Measurements from ENCODE around the gene U2AF1L4. TPM values are rescaled to one million over a fixed set of nuclear protein-coding genes. Genes with fewer than 3 reads are reported as not detected.

Gene U2AF1L4, protein sequence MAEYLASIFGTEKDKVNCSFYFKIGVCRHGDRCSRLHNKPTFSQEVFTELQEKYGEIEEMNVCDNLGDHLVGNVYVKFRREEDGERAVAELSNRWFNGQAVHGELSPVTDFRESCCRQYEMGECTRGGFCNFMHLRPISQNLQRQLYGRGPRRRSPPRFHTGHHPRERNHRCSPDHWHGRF
- 4.0 and 6.4 TPM in 2 replicates for total RNA-seq

DNA sequence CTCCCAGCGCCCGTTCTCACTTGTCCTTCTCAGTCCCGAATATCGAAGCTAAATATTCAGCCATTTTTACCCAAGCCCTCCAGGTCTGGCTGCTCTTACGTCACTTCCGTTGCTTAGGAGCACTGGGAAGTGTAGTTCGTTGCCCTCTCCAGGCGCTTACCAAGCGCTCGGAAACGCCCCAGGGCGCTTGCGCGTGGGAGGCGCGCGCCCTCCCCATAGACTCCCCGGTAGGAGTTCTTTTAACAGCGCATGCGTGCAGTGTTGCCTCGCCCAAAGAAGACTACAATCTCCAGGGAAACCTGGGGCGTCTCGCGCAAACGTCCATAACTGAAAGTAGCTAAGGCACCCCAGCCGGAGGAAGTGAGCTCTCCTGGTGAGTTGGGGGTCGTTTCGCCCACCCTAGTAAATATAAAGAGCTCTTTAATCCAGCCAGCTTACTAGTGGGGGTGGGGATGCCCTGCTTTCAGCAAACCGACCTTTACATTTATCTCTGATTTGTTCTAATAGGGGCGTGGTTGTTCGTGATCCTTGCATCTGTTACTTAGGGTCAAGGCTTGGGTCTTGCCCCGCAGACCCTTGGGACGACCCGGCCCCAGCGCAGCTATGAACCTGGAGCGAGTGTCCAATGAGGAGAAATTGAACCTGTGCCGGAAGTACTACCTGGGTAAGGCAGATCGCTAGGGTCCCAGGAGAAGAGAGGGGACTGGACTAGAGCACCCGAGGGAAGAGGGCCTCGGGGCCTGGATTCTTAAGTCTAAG is at the start of gene U2AF1L4, which contains the start of gene PSENEN:
Gene U2AF1L4, minus strand, starts transcription at position 91 of the 759 bp plus-strand sequence. Its CDS starts 27 bp downstream, at position 64.
Gene PSENEN, plus strand, starts transcription at position 324 of the 759 bp plus-strand sequence. Its CDS starts 280 bp downstream, at position 604.

DNA sequence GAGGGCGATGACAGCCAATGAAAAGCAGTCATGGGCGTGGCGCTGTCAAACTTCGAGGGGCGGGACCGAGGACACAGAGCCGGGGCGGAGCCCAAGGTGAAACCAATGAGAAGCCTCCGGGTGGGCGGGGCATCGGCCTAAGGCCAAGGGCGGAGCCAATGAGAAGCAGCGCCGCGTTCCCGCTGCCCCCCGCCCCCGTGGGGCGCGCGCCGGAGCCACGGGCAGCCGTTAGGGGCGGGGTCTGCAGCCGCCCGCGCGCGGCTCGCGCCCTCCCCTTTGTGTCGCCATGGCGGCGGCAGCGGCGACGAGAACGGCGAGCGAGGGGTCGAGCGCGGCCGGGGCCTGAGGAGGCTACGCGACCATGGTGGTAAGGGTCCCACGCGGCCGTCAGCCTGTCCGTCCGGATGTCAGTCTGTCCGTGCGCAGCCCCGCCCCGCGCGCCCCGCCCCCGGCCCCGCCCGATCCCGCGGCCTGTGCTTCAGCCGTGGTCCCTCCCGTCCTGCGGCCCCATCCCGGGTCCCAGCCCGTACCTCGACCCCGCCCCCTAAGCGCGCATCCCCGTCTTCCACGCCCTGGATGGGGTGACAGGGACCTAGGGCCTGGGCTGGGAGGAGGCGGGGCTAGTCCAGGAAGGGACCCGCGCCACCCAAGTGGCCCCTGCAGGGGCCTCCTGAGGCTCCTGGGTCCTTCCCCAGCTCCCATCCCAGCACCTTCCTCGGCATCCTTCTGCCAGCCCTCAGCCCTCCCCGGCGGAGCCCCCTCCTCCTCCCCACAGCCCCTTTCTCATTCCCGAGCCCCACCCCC is 30.3 kb upstream of the U2AF1L4 start, which contains the start of gene ARHGAP33:
Gene ARHGAP33, plus strand, starts transcription at position 267 of the 804 bp plus-strand sequence. Its CDS starts 95 bp downstream, at position 362.

DNA sequence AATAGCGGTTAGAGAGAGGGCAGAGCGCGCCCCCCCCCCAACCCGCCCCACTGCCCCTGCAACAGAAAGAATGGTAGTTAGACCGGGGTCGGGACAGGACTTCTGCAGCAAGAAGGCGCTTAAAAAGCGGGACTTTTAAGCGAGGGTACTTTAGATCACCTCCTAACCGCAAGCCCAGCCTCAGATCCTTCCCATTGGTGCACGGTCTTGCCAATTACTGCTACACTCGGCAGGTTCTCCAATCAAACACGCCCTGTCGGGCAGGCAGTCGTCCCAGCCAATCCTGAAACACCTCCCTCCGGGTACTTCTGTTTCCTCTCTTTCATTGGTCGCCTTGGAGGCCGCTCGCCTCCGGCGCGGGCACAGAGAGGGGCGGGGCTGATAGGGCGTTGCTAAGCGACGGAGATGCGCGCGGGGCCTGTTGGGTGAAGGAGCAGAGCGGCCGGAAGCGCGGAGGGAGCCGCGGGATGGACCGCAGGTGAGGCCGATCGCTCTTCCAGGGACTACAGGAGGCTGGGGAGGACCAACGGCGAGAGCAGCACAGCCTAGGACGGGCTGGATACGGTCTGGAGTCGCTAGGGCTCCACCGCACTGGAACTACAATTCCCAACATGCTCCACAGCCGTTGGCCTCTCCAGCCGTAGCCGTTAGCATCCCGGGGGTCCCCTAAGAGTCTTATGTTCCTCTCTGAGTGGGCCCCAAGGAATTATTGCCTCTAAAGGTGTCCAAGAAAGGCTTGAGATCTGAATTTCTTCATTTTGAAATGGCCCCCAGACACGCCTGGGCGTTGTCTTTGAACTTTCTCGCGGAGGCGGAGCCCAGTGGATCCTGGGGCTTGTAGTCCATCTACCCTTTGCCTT is 12.8 kb upstream of the U2AF1L4 start, which contains the start of gene PROSER3:
Gene PROSER3, plus strand, starts transcription at position 428 of the 860 bp plus-strand sequence. Its CDS starts 40 bp downstream, at position 468.

DNA sequence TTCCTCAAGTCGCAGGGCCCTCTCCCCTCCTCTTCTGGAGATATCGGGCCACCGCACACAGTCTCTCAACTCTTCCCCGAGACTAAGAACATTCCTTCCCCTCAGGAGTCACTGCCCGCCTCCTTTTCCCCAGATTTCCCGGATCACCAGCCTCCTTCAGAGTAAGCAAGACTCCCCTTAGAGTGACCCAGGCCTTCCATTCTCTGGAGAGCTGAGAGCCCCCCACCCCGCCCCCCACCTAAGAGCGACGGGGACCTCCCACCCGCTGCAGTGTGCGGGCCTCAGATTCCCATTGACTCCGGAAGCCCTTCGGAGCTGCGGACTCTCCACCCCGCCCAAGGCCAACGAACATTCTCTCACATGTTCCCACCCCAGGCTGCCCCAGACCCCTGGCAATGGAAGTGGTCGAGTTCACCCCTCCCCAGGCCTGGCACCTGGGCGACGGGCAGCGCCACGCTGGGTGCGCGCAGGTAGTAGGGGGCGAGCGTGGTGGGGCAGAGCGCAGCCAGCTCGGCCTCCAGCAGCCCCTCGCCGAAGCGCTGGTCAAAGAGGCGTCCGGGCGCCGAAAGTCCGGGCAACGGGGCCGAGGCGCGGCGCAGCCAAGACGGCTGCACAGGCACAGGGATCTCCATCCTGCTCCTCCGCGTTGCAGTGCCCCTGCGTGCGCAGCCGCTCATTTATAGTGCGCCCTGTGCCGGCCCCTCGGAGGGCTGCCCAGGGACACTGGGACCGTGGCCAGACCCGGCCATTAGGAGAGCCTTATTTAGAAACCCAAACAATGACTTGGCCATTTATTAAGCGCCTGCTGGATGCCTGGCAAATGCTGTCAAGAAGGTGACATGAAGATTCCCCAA is 11.4 kb upstream of the U2AF1L4 start, which contains the start of gene HSPB6:
Gene HSPB6, minus strand, starts transcription at position 653 of the 854 bp plus-strand sequence. Its CDS starts 21 bp downstream, at position 632.

DNA sequence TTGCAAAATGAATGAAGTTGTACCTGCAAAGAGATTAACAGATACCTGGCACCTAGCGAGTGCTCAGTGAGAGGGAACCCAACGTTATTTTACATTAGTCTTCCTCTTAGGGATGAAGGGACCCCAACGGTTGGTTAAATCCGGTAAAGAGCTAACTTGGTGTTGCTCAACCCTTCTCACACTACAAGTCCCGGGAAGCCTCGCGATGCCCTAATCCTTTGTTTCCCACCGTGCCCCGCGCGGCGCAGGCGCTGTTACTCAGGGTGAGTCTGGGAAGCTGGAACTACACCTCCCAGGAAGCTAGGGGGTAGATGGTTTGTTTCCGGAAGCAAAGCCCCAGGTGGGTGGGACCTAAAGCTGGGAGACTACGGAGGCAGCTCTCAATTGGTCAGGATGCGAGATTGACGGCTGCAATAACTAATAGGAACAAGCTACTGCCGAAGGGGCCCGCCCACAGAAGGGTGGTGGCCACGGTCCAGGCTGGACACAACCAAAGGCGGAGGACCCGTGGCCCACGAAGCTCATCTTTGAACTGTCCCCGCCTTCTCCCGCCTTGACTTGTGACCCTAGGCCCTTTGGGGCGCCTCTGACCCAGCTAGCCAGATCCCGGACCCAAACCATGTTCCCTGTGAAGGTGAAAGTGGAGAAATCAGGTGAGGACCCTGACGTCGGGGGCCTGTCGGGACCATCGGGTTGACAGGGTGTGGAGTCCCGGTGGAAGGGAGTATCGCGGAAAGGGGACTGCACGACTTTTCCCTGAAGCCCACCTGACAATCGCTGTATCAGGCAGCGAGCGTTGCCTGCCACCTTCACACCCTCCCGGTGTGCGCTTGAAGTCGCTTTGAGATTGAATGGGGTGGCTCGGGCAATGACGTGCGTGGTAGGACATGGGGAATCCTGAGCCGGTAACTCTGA is 3.1 kb upstream of the U2AF1L4 start, which contains the start of gene LIN37:
Gene LIN37, plus strand, starts transcription at position 471 of the 915 bp plus-strand sequence. Its CDS starts 149 bp downstream, at position 620.

DNA sequence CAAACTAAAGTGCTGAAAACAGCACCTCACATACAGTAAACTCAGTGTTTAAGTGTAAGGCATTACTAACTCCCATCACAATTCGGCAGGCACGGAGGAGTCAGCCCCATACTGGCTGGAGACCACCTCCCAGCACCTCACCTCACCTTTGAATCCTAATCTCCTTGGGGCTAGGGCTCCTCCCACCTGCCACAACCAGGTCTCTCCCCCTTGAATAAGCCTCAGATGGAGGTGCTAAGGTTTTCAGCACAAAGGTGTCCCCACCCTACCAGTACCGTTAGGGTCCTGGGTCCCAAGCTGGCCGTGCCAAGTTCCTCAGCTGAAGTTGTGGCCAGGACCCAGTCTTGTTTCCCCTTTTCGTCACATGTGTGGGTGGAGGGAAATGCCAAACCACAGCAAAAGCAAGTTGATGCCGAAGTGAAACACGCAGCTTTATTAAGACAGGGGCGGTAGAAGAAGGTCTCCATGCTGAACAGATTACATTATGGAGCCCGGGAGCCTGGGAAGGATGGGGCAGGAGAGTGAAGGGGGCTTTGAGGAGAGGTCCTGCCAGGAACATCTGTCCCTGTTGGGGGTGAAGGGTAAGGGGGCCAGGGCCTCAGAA is 3.0 kb downstream of the U2AF1L4 start, which contains the start of gene IGFLR1:
Gene IGFLR1, minus strand, starts transcription at position 332 of the 604 bp plus-strand sequence. CDS start 1,272 bp downstream, outside the sequence.

DNA sequence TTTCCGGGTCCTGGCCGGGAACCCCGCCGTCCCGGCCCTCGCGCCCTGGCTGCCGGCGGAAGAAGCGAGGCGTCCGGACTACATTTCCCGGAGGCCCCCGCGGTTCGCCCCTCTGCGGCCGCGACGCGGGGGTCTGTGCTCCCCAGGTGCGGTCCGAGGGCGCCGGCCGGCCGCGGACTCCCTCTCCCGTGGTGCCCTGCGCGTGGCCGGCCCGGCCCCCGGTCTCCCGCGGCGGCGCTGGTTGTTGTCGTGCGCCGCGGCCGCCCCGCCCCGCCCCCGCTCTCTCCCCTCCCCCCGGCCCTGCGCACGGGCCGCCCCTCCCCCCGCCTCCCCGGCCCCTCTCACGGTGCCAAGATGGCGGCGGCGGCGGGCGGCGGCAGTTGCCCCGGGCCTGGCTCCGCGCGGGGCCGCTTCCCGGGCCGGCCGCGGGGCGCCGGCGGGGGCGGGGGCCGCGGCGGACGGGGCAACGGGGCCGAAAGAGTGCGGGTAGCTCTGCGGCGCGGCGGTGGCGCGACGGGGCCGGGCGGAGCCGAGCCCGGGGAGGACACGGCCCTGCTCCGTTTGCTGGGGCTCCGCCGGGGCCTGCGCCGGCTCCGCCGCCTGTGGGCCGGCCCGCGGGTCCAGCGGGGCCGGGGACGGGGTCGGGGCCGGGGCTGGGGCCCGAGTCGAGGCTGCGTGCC is 27.4 kb downstream of the U2AF1L4 start, which contains the start of gene KMT2B:
Gene KMT2B, plus strand, starts transcription at position 339 of the 680 bp plus-strand sequence. Its CDS starts 16 bp downstream, at position 355.

DNA sequence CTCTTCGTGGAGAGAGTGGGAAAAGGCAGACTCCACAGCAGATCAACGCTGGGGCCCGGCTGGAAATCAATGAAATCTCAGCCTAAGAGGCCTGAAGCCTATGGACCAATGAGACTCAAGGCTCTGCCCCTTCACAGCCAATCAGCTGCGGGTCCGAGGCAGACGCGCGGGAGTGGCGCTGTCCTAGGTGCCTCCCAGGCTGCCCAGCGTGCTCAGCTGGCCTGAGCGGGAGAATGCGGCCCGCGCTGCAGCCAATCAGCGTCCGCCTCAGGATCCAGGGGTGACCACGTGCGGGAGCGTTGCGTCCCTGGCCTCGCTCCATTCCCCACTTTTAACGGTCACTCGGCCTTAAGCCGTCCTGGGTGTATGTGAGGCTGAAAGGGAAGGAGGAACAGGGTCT is 41.0 kb downstream of the U2AF1L4 start, which contains the start of gene ZBTB32:
Gene ZBTB32, plus strand, starts transcription at position 341 of the 400 bp plus-strand sequence. CDS start 10,069 bp downstream, outside the sequence.

Other genes starting within 250 kb of the U2AF1L4 start
- 0.13 TPM in 1 of 2 replicates, not detected in the other for gene DMKN, start 231.8 kb downstream of the U2AF1L4 start, total RNA-seq
- not detected in 2 replicates for gene SBSN, start 217.1 kb downstream of the U2AF1L4 start, total RNA-seq
- gene GAPDHS, start 212.0 kb downstream of the U2AF1L4 start, total RNA-seq, result not detected in 2 replicates
- gene TMEM147, start 199.8 kb downstream of the U2AF1L4 start, total RNA-seq, result 52.9 and 74.0 TPM in 2 replicates
- gene ATP4A, start 181.8 kb downstream of the U2AF1L4 start, total RNA-seq, result not detected in 2 replicates
- not detected in 2 replicates for gene PMIS2, start 159.2 kb downstream of the U2AF1L4 start, total RNA-seq
- 6.0 and 9.3 TPM in 2 replicates for gene HAUS5, start 132.7 kb downstream of the U2AF1L4 start, total RNA-seq
- 32.4 and 33.7 TPM in 2 replicates for gene RBM42, start 116.4 kb downstream of the U2AF1L4 start, total RNA-seq
- 0.13 and 0.49 TPM in 2 replicates for gene ETV2, start 103.7 kb downstream of the U2AF1L4 start, total RNA-seq
- 295 and 323 TPM in 2 replicates for gene COX6B1, start 97.1 kb downstream of the U2AF1L4 start, total RNA-seq
- gene UPK1A, start 78.9 kb downstream of the U2AF1L4 start, total RNA-seq, result not detected in 2 replicates
- gene ZBTB32, start 40.9 kb downstream of the U2AF1L4 start, total RNA-seq, result not detected in 2 replicates
- gene KMT2B, start 27.4 kb downstream of the U2AF1L4 start, total RNA-seq, result 6.2 and 19.6 TPM in 2 replicates
- 0.49 and 0.94 TPM in 2 replicates for gene IGFLR1, start 3.0 kb downstream of the U2AF1L4 start, total RNA-seq
- gene PSENEN, start 233 bp upstream of the U2AF1L4 start, total RNA-seq, result 12.3 and 13.8 TPM in 2 replicates
- 3.9 and 5.0 TPM in 2 replicates for gene LIN37, start 3.2 kb upstream of the U2AF1L4 start, total RNA-seq
- gene HSPB6, start 11.6 kb upstream of the U2AF1L4 start, total RNA-seq, result 0.25 and 0.49 TPM in 2 replicates
- 1.5 and 2.5 TPM in 2 replicates for gene PROSER3, start 12.8 kb upstream of the U2AF1L4 start, total RNA-seq
- 2.1 and 4.0 TPM in 2 replicates for gene ARHGAP33, start 30.1 kb upstream of the U2AF1L4 start, total RNA-seq
- gene PRODH2, start 67.4 kb upstream of the U2AF1L4 start, total RNA-seq, result not detected in 2 replicates
- gene NPHS1, start 107.1 kb upstream of the U2AF1L4 start, total RNA-seq, result not detected in 2 replicates
- gene KIRREL2, start 111.5 kb upstream of the U2AF1L4 start, total RNA-seq, result under 0.01 TPM in 1 of 2 replicates, not detected in the other
- 1.3 and 8.4 TPM in 2 replicates for gene APLP1, start 123.2 kb upstream of the U2AF1L4 start, total RNA-seq
- gene NFKBID, start 155.1 kb upstream of the U2AF1L4 start, total RNA-seq, result 3.1 and 3.5 TPM in 2 replicates
- gene HCST, start 157.1 kb upstream of the U2AF1L4 start, total RNA-seq, result not detected in 2 replicates
- gene TYROBP, start 162.9 kb upstream of the U2AF1L4 start, total RNA-seq, result not detected in 2 replicates
- 2.5 and 2.8 TPM in 2 replicates for gene LRFN3, start 191.0 kb upstream of the U2AF1L4 start, total RNA-seq
- 9.8 and 12.1 TPM in 2 replicates for gene SDHAF1, start 249.8 kb upstream of the U2AF1L4 start, total RNA-seq

Measured in bladder microvascular endothelial cell (primary cell).